ENCODE results near the gene POLD3. TPM values are rescaled to one million over a fixed set of nuclear protein-coding genes. Genes with fewer than 3 reads are reported as not detected.

POLD3 gene
- total RNA-seq, 3 donors from 2014 or later, result 18.3 to 32.4 (median 20.6) TPM

- Histone ChIP-seq H3K4me1 (ENCODE audit: low read depth) (no peaks in the 10 kb centered on the region), H3K9me3 (no peaks in the 10 kb centered on the region), H3K36me3 (ENCODE audit: low read depth) (no peaks in the 10 kb centered on the region), H3K4me3 (no peak overlapping the region)
- DNase-seq (no peak), ATAC-seq (no peak)
- intact Hi-C loops (cut with DNase I, micrococcal nuclease), result no loop called here
- TF ChIP-seq, protein P1, sequence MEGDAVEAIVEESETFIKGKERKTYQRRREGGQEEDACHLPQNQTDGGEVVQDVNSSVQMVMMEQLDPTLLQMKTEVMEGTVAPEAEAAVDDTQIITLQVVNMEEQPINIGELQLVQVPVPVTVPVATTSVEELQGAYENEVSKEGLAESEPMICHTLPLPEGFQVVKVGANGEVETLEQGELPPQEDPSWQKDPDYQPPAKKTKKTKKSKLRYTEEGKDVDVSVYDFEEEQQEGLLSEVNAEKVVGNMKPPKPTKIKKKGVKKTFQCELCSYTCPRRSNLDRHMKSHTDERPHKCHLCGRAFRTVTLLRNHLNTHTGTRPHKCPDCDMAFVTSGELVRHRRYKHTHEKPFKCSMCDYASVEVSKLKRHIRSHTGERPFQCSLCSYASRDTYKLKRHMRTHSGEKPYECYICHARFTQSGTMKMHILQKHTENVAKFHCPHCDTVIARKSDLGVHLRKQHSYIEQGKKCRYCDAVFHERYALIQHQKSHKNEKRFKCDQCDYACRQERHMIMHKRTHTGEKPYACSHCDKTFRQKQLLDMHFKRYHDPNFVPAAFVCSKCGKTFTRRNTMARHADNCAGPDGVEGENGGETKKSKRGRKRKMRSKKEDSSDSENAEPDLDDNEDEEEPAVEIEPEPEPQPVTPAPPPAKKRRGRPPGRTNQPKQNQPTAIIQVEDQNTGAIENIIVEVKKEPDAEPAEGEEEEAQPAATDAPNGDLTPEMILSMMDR (IDR thresholded peaks at IDR 0.05), result no peak
Observed at GRCh38 chr11:74677131-74677530, 84.7 kb downstream of the POLD3 start.

DNA sequence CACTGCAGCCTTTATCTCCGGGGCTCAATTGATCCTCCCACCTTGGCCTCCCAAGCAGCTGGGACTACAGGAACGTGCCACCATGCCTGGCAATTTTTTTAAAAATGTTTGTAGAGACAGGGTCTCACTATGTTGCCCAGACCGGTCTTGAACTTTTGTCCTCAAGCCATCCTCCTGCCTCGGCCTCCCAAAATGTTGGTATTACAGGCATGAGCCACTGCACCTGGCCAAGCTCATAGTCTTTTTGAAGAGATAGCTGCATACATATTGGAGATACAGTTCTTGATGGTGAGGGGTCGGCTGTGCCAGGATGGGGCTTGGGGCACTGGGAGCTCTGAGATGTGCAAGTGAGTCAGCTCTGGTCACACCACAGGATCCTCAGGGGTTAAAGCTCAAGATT lies 85.7 kb downstream of the POLD3 start:
- intact Hi-C loops (cut with DNase I, micrococcal nuclease), result no loop called here
- TF ChIP-seq, protein P1 (IDR thresholded peaks at IDR 0.05), result no peak
- no peaks in the 10 kb centered on the region for H3K9me3 ChIP-seq
- H3K36me3 ChIP-seq (ENCODE audit: low read depth), result no peaks in the 10 kb centered on the region
- H3K4me3 ChIP-seq, result no peak overlapping the region
- DNase-seq, result no peak
- H3K4me1 ChIP-seq (ENCODE audit: low read depth), result no peaks in the 10 kb centered on the region
- no peak for ATAC-seq

DNA sequence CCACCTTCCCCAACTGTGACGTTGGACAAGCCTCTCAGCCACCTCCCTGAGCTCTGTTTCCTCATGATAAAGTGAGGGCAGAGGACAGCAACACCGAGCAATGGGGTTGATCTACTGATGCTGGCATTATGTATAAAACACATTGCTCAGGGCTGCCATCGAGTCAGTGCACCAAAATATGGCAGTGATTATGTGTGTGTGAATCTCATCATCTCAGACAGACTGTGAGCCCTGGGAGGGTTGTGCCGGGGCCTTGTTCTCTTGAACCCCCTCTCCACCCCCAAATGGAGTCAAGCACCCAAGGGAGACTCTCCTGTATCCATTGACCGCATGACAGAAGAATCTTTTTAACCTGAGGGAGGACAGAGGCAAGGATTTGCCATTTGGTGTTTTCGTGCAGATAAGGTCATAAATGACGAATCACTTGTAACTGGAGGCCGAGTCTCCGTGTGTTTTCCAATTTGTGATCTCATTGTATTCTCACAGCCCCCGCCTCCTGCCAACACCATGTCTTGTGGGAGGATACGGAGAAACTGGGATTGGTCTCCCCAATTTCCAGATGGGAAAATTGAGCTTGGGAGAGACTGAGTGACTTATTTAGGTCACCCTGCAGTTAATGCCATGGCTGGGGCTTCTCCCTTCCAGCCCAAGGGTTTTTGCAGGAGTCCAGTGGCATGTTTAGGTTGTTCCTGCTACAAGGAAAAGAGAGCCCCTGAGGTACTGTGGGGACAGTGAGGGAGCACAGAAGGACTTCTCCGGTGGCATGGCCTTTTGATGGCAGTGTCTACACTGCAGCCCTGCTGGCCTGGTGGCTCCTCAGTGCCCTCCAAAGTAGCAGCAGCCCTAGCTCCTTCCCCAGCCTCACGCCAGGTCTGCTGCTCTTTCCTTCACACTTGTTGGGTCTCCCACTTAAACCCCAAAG lies 86.5 kb downstream of the POLD3 start:
- no peak overlapping the region for H3K4me3 ChIP-seq
- ATAC-seq (no peak), DNase-seq (no peak)
- no peaks in the 10 kb centered on the region for H3K36me3 ChIP-seq (ENCODE audit: low read depth)
- H3K9me3 ChIP-seq, result no peaks in the 10 kb centered on the region
- H3K4me1 ChIP-seq (ENCODE audit: low read depth), result no peaks in the 10 kb centered on the region
- intact Hi-C loops (cut with DNase I, micrococcal nuclease), result no loop called here
- TF ChIP-seq, protein P1 (IDR thresholded peaks at IDR 0.05), result no peak

DNA sequence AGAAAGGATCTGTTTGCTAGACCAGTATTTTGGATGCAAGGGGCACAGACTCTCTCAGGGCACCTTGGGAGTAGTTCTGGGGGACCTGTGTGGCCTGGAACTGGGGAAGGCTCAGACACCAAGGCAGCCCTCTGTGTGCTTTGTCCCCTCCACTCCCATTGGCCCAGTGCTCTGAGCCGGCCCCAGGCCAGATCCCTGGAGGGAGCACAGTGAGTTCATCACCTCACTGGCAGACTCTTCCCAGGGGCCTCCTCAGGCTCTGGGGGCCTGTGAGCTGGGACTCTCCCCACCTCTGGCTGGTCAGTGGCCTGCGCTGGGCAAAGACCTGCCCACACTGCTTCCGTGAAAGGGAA lies 87.1 kb downstream of the POLD3 start:
- TF ChIP-seq, protein P1 (IDR thresholded peaks at IDR 0.05), result no peak
- no peaks in the 10 kb centered on the region for H3K4me1 ChIP-seq (ENCODE audit: low read depth)
- intact Hi-C loops (cut with DNase I, micrococcal nuclease), result no loop called here
- H3K36me3 ChIP-seq (ENCODE audit: low read depth), result no peaks in the 10 kb centered on the region
- no peaks in the 10 kb centered on the region for H3K9me3 ChIP-seq
- no peak overlapping the region for H3K4me3 ChIP-seq
- ATAC-seq, result no peak
- DNase-seq, result no peak

DNA sequence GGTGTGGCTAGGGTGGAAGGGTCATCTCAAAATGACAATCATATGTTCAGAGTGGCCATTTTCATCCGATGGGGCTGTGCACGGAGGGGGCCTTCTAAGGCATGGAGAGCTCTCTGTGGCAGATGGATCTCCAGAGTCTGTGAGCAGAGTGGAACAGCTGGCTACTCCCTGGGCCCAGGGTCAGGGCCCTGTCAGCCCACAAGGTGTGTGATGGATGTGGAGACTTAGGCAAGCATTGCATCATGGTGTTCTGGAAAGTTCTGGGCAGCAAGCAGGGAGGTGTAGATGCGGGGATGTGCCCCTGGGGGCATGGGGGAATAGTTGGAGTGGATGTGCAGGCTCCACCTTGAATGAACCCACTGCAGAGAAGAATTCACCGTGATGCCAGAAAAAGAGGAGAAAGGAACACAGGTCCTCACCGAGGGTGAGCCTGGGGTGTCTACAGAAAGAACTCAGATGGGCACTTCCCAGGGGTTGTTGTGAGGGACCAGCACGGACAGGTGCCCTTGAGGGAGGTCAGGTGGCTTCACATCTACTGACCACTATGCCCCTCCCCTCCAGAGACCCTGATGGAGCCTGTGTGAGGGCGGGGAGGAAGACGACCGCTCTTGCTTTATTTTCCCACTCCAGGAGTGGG lies 87.8 kb downstream of the POLD3 start:
- DNase-seq (no peak), ATAC-seq (no peak)
- H3K36me3 ChIP-seq (ENCODE audit: low read depth), result no peaks in the 10 kb centered on the region
- no peaks in the 10 kb centered on the region for H3K4me1 ChIP-seq (ENCODE audit: low read depth)
- intact Hi-C loops (cut with DNase I, micrococcal nuclease), result no loop called here
- TF ChIP-seq, protein P1 (IDR thresholded peaks at IDR 0.05), result no peak
- no peaks in the 10 kb centered on the region for H3K9me3 ChIP-seq
- no peak overlapping the region for H3K4me3 ChIP-seq
